H54 (cell line): ENCODE data around the gene DDX10.

Source experiments
- DNase-seq: peaks from one replicate; pipeline ENCODE4 v3.0.0; 2011; ENCODE audit warnings: low spot score, mixed read lengths; ENCODE audit not compliant: insufficient read length
- FAIRE-seq: peaks from 3 replicates; lab custom pipeline; 2011; peaks lifted over from hg19 to GRCh38; lab: Jason Lieb, UNC
- POLR2A ChIP-seq: IDR thresholded peaks from 2 replicates; pipeline ENCODE4 v1.6.1; 2011; ENCODE audit warnings: low read depth, mild to moderate bottlenecking, low read length

DDX10 gene

GRCh38 chr11:108975641-108976071 is 310.8 kb downstream of the DDX10 start:
- TF ChIP-seq POLR2A = no peak
- no peak for DNase-seq
- FAIRE-seq = no peak

- FAIRE-seq = peak; percentile 41
- TF ChIP-seq POLR2A = no peak
- no peak for DNase-seq
These were observed 319.0 kb downstream of the DDX10 start for GRCh38 chr11:108983636-108984420.

GRCh38 chr11:108984523-108984922 is 319.7 kb downstream of the DDX10 start:
- TF ChIP-seq POLR2A = no peak
- FAIRE-seq = no peak
- no peak for DNase-seq

- FAIRE-seq (no peak), DNase-seq (no peak)
- no peak for TF ChIP-seq POLR2A
These were observed 320.5 kb downstream of the DDX10 start for GRCh38 chr11:108985236-108985944.

GRCh38 chr11:108985945-108986279 is 321.0 kb downstream of the DDX10 start:
- FAIRE-seq (peak; percentile 82), DNase-seq (no peak)
- TF ChIP-seq POLR2A = no peak
